ENCODE measurements around the gene DLG2. TPM values are rescaled to one million over a fixed set of nuclear protein-coding genes. Genes with fewer than 3 reads are reported as not detected.

Gene DLG2
- total and polyA plus RNA-seq, 9 of the 15 experiments (the other 6 are each of a cell fraction or from before 2014, with no cell fraction given) = 0.52 to 1.6 (median 0.95) TPM

DNA sequence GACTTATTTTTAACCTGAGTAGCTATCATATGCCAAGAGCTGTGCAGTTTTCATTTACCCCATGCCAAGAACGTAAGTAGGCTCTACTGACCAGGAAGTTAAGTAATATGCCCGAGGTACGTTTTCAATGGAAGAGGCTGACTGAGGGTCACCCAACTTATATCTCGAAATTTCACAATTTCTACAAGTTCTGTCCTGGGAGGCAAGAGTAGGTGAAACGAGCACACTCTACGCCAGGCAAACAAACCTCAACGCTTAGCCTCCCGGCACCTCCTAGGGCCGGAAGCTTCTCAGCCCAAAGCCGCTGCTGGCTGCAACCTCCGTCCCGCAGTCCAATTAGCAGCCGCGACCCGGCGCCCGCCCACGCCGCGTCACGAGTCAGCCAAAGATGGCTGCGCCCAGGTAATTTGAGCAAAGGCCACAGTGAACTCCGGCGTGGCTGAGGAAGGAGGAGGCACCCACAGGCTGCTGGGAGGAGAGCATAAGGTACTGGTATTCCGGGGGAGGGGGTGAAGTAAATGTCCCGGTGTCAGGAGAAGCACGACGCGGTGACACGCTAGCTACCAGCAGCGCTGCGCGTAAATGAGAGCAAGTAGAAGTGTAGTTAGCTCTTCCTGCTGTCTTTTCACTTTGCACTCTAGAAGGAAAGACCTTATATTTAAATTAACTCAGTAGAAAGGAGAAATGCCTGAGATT, 20.6 kb upstream of the DLG2 start, which contains the start of gene TMEM126A (continued):
- TF ChIP-seq, protein P1, sequence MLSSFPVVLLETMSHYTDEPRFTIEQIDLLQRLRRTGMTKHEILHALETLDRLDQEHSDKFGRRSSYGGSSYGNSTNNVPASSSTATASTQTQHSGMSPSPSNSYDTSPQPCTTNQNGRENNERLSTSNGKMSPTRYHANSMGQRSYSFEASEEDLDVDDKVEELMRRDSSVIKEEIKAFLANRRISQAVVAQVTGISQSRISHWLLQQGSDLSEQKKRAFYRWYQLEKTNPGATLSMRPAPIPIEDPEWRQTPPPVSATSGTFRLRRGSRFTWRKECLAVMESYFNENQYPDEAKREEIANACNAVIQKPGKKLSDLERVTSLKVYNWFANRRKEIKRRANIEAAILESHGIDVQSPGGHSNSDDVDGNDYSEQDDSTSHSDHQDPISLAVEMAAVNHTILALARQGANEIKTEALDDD (IDR thresholded peaks at IDR 0.05) = no peak
- TF ChIP-seq, protein P2, sequence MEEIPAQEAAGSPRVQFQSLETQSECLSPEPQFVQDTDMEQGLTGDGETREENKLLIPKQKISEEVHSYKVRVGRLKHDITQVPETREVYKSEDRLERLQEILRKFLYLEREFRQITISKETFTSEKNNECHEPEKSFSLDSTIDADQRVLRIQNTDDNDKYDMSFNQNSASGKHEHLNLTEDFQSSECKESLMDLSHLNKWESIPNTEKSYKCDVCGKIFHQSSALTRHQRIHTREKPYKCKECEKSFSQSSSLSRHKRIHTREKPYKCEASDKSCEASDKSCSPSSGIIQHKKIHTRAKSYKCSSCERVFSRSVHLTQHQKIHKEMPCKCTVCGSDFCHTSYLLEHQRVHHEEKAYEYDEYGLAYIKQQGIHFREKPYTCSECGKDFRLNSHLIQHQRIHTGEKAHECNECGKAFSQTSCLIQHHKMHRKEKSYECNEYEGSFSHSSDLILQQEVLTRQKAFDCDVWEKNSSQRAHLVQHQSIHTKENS (CRISPR knock-in tag; IDR thresholded peaks at IDR 0.05) = 0 out of 2 replicates have a peak, but pooled peaks have one; percentile 48
- TF ChIP-seq TBP (optimal IDR thresholded peaks at IDR 0.05; ENCODE audit: low read depth, low read length) (peak; percentile 90), TFAM (CRISPR knock-in tag; conservative IDR thresholded peaks at IDR 0.05) (no peak), HLTF (IDR thresholded peaks at IDR 0.05) (no peak), ZNF561 (CRISPR knock-in tag; conservative IDR thresholded peaks at IDR 0.05) (no peak), NEUROD1 (IDR thresholded peaks at IDR 0.05; ENCODE audit: borderline replicate concordance, low read depth, low read length, partially characterized antibody) (no peak), ZNF830 (CRISPR knock-in tag; IDR thresholded peaks at IDR 0.05) (no peak), POLR2AphosphoS2 (IDR thresholded peaks at IDR 0.05; ENCODE audit: low read length) (peak; percentile 59; the same call in 1 of the 2 replicates), POLR2H (tag; IDR thresholded peaks at IDR 0.05; ENCODE audit: low read depth) (peak; percentile 85), ID3 (CRISPR knock-in tag; IDR thresholded peaks at IDR 0.05) (no peak), ID3 (tag; IDR thresholded peaks at IDR 0.05) (peak; percentile 39; the same call in 1 of the 2 replicates), PML (IDR thresholded peaks at IDR 0.05; ENCODE audit: low read length) (peak; percentile 84), CEBPG (CRISPR knock-in tag; IDR thresholded peaks at IDR 0.05) (no peak), CEBPG (tag; conservative IDR thresholded peaks at IDR 0.05 in 1 of 2, IDR thresholded peaks at IDR 0.05 in 1 of 2) (peak; percentile 45 to 73; a peak in 3 of 4 replicates), TBL1XR1 (IDR thresholded peaks at IDR 0.05; ENCODE audit: low read length in 2 of 2) (peak in 1 of 2 experiments; percentile 46; a peak in 1 of 4 replicates), SP2 (IDR thresholded peaks at IDR 0.05; ENCODE audit: extremely low read depth, low read depth, low read length, poor library complexity, severe bottlenecking) (no peak), E2F3 (CRISPR knock-in tag; IDR thresholded peaks at IDR 0.05) (peak; percentile 71; the same call in 1 of the 2 replicates), ASH1L (IDR thresholded peaks at IDR 0.05; ENCODE audit: borderline replicate concordance, low read depth, partially characterized antibody) (no peak), ZNF507 (tag; conservative IDR thresholded peaks at IDR 0.05) (no peak), FOXA3 (CRISPR knock-in tag; conservative IDR thresholded peaks at IDR 0.05 in 1 of 2, IDR thresholded peaks at IDR 0.05 in 1 of 2) (no peak), ILK (tag; IDR thresholded peaks at IDR 0.05; ENCODE audit: borderline replicate concordance, low read depth) (no peak), ZKSCAN3 (CRISPR knock-in tag; IDR thresholded peaks at IDR 0.05) (no peak)
- TF ChIP-seq, protein P3, sequence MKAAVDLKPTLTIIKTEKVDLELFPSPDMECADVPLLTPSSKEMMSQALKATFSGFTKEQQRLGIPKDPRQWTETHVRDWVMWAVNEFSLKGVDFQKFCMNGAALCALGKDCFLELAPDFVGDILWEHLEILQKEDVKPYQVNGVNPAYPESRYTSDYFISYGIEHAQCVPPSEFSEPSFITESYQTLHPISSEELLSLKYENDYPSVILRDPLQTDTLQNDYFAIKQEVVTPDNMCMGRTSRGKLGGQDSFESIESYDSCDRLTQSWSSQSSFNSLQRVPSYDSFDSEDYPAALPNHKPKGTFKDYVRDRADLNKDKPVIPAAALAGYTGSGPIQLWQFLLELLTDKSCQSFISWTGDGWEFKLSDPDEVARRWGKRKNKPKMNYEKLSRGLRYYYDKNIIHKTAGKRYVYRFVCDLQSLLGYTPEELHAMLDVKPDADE (conservative IDR thresholded peaks at IDR 0.05; ENCODE audit: control insufficient read depth, low read depth, low read length) = no peak; the same call in 1 of the 2 replicates

All from K562 (cell line).